ENCODE data around the gene SLC37A1.

Gene SLC37A1

DNA sequence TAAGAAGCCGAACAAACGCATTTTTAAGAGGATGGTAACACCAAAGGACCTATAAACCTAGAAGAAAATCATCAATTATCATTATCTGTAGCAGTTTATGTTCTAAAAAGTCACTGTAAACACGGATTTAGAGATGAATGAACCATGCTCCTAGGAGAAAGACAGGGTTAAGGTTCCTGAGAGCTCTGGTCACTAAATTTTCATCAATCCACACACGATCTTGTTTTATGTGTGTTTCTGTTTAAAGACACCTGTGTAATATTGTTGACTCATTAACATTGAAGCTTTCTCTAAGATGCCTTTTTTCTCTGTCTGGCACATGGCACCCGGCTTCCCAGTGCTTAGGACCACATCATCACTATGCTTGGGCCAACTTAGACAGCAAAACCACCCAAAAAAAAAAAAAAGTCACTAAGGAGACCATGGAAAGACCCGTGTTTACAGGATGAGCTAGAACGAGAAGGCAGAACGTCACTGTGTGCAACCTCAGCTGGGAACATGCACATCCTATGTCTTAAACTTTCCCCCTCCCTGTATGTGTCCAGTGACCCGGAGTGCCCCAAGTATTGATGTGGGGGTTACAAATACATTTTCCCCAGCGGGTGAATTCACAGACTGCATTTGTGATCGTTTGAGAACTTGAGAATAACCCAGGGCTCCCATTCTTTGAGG, 84.0 kb downstream of the SLC37A1 start:
- no peak overlapping the region for H3K27ac ChIP-seq
- TF ChIP-seq ZFX (IDR thresholded peaks at IDR 0.05; ENCODE audit: borderline replicate concordance) (no peak), CTCF (IDR thresholded peaks at IDR 0.05) (no peak)

DNA sequence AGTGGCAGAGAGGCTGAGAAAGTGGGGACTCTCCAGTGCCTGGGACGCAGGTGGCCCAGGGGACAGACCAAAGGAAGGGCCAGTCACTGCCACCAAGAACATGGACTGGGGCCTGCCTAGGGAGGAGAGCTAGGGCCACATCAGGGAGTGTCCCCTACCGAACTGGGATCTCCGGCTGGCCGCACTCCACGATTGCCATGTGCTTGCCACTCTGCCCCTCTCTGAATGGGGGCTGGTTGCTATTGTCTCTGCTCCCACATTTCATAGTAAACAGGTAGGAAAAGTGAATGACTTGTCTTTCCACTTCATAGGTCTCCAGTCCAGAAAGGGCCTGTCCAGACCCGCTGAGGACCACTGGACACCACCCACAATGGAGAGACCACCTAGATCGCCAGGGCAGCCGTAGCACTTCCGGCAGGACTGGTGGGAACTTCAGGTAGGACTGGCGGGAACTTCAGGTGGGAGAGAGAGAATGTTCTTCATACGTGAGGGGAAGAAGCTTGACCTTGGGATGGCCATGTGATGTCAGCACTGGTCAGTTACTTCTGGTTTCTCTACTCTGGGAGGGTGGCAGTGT, 84.6 kb downstream of the SLC37A1 start:
- TF ChIP-seq CTCF (IDR thresholded peaks at IDR 0.05) (no peak), ZFX (IDR thresholded peaks at IDR 0.05; ENCODE audit: borderline replicate concordance) (no peak)
- no peak overlapping the region for H3K27ac ChIP-seq

GRCh38 chr21:42599486-42599885, 85.8 kb downstream of the SLC37A1 start:
- no peak for TF ChIP-seq CTCF (IDR thresholded peaks at IDR 0.05)
- no peak for TF ChIP-seq ZFX (IDR thresholded peaks at IDR 0.05; ENCODE audit: borderline replicate concordance)
- H3K27ac ChIP-seq: no peak overlapping the region

GRCh38 chr21:42599962-42600361, 86.3 kb downstream of the SLC37A1 start:
- TF ChIP-seq ZFX (IDR thresholded peaks at IDR 0.05; ENCODE audit: borderline replicate concordance) (no peak), CTCF (IDR thresholded peaks at IDR 0.05) (no peak)
- H3K27ac ChIP-seq: no peak overlapping the region

- H3K27ac ChIP-seq: no peak overlapping the region
- TF ChIP-seq ZFX (IDR thresholded peaks at IDR 0.05; ENCODE audit: borderline replicate concordance) (no peak), CTCF (IDR thresholded peaks at IDR 0.05) (no peak)
Observed at GRCh38 chr21:42601656-42602055, 88.0 kb downstream of the SLC37A1 start.

GRCh38 chr21:42607102-42607501, 93.5 kb downstream of the SLC37A1 start:
- H3K27ac ChIP-seq: no peak overlapping the region
- TF ChIP-seq ZFX (IDR thresholded peaks at IDR 0.05; ENCODE audit: borderline replicate concordance) (no peak), CTCF (IDR thresholded peaks at IDR 0.05) (no peak)

- no peak overlapping the region for H3K27ac ChIP-seq
- TF ChIP-seq CTCF (IDR thresholded peaks at IDR 0.05): no peak
Observed at GRCh38 chr21:42607525-42608102, 94.0 kb downstream of the SLC37A1 start.

Measured in 22Rv1 (cell line).